CD4-positive, alpha-beta T cell treated with Interleukin-1 beta for 1 hour (primary cell): ENCODE results near the gene FNDC7.
"Not testable (repeated sequence)": the region's sequence is repeated elsewhere in the genome, so short reads cannot be mapped to it uniquely, and the experiment has no call there.

ENCODE experiments used
- DNase-seq, 2 donors: peaks; one replicate each; pipeline ENCODE4 v3.0.0-alpha.2; 2020 to 2022

Gene FNDC7

GRCh38 chr1:108712606-108713150, at the start of gene FNDC7:
FNDC7 (plus strand) TSS chr1:108712908; CDS start chr1:108712934, 26 bp downstream.
- DNase-seq, result no peak

DNA sequence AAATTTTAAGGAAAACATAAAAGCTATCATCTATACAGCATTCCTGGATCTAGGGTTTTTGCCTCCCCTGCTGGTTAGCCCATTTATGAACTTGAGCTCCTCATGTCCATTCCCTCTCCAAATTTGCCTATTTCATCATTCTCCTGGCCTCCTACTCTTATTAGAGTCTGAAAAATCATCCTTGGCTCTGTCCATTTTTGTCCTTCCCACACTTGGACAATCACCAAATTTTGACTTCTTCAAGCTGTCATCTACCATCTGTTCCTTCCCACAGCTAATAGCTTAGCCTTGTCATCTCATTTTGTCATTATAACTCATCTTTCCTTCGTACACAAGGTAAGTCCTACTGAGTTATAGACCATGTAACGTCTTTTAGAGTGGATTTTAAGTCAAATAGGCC, 49.6 kb upstream of the FNDC7 start:
- DNase-seq, result no peak

GRCh38 chr1:108664481-108664880, 48.2 kb upstream of the FNDC7 start:
- DNase-seq, result no peak

GRCh38 chr1:108665067-108665466, 47.6 kb upstream of the FNDC7 start:
- no peak for DNase-seq

DNA sequence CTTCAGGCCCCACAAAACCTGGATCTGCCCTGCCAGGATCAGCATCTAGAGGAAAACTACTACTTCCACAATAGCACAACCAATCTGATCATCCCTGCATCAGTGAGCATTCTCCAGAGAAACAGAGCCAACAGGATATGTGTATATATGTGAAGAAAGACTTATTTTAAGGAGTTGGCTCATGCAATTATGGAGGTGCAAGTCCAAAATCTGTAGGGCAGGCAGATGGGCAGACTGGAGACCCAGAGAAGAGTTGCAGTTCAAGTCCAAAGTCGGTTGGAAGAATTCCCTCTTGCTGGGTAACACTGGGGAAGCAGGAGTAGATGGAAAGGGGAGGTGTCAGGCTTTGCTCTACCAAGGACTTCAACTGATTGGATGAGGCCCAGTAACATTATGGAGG, 46.9 kb upstream of the FNDC7 start:
- no peak for DNase-seq

DNA sequence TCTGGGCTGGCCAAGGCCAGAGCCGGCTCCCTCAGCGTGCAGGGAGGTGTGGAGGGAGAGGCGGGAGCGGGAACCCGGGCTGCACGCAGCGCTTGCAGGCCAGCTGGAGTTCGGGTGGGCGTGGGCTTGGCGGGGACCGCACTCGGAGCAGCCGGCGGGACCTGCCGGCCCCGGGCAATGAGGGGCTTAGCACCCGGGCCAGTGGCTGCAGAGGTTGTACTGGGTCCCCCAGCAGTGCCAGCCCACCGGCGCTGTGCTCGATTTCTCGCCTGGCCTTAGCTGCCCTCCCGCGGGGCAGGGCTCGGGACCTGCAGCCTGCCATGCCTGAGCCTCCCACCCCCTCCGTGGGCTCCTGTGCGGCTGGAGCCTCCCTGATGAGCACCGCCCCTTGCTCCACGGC, 45.3 kb upstream of the FNDC7 start:
- not testable (repeated sequence) for DNase-seq

DNA sequence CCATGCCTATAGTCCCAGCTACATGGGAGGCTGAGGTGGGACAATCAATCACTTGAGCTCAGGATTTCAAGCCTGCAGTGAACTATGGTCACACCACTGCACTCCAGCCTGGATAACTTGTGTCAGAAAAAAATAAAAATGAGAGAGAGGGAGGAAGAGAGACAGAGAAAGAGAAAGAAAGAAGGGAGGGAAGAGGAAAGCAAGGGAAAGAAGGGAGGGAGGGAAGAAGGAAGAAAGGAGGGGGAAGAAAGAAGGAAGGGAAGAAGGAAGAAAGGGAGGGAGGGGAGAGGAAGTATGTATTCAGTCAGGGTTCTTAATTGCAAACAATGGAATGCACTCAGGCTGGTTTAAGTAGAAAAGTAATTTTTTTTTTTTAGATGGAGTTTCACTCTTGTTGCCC, 43.9 kb upstream of the FNDC7 start:
- DNase-seq, result no peak

DNA sequence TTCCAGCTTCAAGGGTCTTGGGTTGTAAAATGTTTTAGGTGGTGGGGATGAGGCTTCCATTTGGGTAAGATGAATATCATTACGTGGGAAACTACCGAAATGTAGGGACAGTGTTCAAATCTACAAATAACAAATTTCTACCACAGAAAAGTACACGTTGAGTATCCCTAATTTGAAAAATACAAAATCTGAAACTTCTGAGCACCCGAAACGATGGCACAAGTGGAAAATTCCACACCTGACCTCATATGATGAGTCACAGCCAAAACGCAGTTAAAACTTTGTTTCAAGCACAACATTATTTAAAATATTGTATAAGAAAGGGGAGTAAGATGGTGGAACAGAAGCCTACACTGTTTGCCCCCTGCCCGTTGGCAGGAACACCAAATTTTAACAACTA, 43.0 kb upstream of the FNDC7 start:
- DNase-seq, result no peak

- DNase-seq, result no peak
Observed at GRCh38 chr1:108670131-108670773, 42.5 kb upstream of the FNDC7 start.

GRCh38 chr1:108671143-108671542, 41.6 kb upstream of the FNDC7 start:
- no peak for DNase-seq

GRCh38 chr1:108678706-108679105, 34.0 kb upstream of the FNDC7 start:
- DNase-seq, result no peak

DNA sequence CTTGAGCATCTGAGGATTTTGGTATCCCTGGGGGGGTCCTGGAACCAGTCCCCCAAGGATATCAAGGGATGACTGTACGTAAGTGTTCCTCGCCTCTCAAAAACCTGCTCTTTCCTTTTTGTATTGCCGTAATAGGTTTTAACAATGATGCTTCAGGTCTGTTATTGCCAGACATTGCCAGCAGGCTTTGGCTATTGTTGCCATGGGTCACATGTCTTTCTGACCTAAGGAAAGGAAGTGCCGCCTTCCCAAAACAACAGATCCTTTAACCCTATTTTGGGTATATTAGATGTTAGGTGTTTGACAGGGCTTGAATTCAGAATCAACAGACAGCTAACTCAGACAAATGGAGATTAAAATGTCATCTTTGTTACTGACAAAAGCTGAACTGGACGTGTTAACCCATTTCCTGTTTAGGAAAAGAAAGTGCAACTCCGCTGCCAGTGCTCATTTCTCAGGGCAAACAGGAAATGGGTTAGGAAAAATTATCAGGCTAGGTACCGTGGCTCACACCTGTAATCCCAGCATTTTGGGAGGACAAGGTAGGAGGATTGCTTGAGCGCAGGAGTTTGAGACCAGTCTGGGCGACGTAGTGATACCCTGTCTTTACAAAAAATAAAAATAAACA, 33.0 kb upstream of the FNDC7 start:
- no peak for DNase-seq

DNA sequence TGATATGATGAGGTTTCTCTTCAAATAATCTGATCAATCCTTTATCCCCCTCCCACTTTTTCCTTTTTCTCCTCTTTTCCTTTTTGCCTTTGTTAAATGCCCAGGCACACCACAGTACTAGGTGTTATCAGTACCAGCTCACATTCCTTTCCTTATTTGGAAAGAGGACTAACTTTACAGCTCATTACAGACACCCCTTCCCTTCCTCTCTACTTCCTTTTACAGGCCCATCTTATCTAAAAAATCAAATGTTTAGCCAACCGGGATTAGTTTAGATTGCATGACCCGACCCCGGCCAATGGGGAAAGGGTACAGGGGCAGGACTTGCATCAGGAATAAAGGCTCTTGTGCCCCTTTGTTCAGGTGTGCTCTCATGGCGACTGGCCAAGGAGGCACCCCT, 31.0 kb upstream of the FNDC7 start:
- DNase-seq, result not testable (repeated sequence)

GRCh38 chr1:108685529-108685928, 27.2 kb upstream of the FNDC7 start:
- DNase-seq, result no peak

DNA sequence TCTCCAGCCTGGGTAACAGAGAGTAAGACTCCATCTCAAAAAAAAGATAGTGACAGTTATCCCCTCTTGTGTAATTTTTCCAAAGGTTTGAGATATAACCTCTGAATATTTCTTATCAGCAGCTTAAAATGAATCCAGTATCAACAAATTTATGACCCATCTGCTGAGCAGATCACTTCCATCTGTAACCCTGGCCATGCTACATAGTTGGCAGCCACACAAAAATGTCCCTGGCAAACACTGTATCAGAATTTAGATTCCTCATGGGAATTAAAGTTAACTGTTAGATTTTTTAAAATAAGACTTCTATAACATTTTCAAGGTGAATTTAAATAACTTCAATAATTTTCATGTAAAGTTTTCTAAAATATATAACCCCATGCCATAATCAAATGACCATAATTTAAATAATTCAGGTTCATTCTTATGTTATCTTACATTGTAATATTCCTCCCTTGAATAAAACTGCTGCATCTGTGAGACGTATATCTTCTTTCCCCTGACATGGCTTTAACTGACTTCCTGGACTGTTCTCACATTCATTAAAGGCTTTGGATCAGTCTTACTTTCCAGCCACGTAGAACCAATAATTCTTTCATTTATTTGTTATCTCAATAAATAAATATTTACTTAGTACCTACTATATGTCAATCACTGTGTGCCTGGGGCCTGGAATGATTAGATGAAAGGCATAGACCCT, 25.9 kb upstream of the FNDC7 start:
- DNase-seq, result no peak

DNA sequence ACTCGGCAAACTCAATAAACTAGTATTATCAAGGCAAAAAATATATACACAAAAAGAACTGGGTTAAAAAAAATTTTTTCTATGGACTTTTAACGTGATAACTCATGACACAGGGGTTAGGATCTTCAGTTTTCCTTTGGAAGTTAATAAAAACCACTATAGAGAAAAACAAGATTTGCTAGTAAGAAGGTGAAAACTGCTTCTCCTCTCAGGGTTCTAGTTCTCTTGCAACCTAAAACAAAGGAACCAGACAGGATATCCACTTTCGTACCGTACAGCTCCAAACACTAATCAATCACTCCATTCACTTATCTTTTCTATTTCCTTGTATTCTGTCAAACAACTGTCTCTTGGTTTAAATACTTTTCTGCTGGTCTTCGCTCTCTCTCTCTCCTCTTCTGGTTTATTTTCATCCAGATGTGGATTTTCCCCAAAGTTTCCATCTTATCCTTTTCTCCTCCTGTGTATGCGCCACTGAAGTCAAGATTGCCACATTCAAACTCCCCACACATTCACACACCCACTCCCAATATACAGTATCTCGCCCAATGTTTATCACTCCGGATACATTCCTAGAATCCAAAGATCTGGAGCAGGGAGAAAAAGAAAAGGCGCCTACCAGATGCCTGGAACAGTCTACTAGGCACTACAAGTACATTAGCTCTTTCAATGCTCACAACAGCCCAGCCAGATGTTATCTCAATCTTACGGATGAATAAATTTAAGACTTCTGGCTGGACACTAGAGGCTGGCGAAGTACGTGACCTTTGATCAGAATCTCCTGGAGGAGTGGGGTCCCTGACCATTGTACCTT, 21.4 kb upstream of the FNDC7 start:
- DNase-seq, result no peak

GRCh38 chr1:108691942-108692723, 20.6 kb upstream of the FNDC7 start, which contains the start of gene PRPF38B:
PRPF38B (plus strand) TSS chr1:108692310; CDS start chr1:108692592, 282 bp downstream.
- DNase-seq, result peak; percentile 92 to 93

DNA sequence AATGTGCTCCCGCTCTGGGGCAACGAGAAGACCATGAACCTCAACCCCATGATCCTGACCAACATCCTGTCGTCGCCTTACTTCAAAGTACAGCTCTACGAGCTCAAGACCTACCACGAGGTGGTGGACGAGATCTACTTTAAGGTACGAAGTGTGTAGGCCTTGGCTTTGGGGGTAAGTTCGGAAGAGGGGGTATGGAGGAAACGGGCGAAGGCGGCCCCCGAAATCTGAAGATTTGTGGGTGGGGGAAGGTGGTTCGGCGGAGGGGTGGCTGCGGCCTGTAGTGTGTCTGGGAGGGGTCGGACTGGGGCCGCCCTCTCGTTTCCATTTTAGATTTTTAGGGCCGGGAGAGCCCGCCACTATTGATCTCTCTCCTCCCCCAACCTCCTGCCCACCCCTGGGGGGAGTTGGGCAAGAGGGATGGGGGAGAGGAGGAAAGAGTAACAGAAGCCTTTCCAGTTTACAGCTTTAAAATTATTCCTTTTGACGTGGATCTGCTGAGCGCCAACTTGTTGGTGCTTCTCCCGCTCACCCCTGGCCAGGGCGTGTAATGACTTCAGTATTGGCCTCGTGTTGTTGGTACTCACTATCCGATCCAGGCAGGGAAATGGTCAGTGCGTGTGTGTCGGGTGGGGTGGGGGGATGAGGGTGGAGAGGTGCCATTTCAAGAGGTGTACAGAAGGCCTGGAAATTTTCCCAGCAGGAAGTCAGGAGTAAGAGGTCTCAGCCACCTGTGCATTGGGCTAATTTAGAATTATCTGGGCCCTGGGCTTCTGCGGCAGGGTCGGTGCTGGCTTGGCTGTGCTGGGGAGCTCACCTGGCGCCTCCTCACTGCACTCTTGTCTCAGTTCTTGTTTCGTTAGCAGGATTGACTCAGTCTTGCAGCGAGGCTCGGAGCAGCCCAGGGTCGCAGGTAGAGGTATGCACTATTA, 19.7 kb upstream of the FNDC7 start:
- DNase-seq, result peak; percentile 85 to 88

DNA sequence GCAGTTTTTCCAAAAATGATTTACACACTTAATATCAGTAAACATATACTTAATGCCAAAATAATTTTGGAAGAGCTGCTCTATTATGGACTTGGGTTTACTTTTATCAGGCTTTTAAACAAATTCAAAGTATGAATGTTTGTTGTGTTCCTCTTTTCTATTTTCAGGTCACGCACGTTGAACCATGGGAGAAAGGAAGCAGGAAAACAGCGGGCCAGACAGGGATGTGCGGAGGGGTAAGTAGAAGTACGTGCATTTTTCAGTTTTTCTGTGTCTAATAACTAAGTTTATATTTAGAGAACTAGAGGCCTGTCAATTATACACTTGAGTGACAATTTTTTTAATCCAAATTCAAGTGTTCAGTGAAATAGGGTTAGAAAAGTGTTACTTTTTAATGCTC, 17.2 kb upstream of the FNDC7 start:
- no peak for DNase-seq

DNA sequence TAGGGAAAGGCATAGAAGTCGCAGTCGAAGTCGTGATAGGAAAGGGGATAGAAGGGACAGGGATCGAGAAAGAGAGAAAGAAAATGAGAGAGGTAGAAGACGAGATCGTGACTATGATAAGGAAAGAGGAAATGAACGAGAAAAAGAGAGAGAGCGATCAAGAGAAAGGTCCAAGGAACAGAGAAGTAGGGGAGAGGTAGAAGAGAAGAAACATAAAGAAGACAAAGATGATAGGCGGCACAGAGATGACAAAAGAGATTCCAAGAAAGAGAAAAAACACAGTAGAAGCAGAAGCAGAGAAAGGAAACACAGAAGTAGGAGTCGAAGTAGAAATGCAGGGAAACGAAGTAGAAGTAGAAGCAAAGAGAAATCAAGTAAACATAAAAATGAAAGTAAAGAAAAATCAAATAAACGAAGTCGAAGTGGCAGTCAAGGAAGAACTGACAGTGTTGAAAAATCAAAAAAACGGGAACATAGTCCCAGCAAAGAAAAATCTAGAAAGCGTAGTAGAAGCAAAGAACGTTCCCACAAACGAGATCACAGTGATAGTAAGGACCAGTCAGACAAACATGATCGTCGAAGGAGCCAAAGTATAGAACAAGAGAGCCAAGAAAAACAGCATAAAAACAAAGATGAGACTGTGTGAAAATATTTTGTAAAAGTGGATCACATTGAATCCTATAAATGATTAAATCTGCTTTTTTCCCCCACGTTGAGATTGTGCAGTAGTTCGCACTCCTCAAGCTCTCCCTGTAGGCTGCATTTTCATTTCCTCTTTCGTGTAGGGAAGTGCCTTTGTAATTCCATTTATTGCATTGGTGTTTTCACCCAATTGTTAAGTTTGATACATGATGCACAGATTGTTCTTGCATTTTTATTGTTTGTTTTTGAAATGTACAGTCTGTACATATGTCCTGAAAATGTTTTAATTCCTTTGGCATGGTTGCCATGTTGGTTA, 13.1 kb upstream of the FNDC7 start:
- DNase-seq, result no peak
